IMR-90 (cell line): ENCODE data around the gene REPS2. TPM values are rescaled to one million over a fixed set of nuclear protein-coding genes. Genes with fewer than 3 reads are reported as not detected.

ENCODE experiments used
- ATAC-seq: fragments of 200-7000 bp; cut with Tn5 transposase; 2 replicates; pipeline ENCODE4 v1.9.1; 2020; ENCODE audit warnings: low read depth, mild to moderate bottlenecking, moderate library complexity
- BruUV-seq: library from RNA; stranded (reverse); fragments of 400-500 nt; replicated peaks from 2 replicates; lab custom pipeline; 2021; lab: Mats Ljungman, UMichigan
- CTCF ChIA-PET: fragments of 300-600 bp; formaldehyde crosslinking; extraction: SDS; loops from one replicate; lab custom pipeline; 2021; ENCODE audit warnings: antibody characterized with exemption; lab: Yijun Ruan, JAX
- POLR2A ChIA-PET: fragments of 300-600 bp; sonication (Branson Sonifier 250); formaldehyde crosslinking; loops from one replicate; lab custom pipeline; 2022; ENCODE audit warnings: antibody characterized with exemption; ENCODE audit not compliant: unreplicated experiment; lab: Charles Lee
- DNase-seq: peaks from one replicate; pipeline ENCODE4 v3.0.0; 2013
- H2AFZ ChIP-seq: replicated peaks from 2 replicates; pipeline ENCODE3; 2013; ENCODE audit warnings: low read length, mild to moderate bottlenecking; ENCODE audit not compliant: poor library complexity
- H2AK5ac ChIP-seq: 2 replicates; pipeline ENCODE4 v1.6.1; 2013; ENCODE audit warnings: low read depth, low read length, inconsistent platforms
- H2AK9ac ChIP-seq: replicated peaks from 2 replicates; pipeline ENCODE3; 2013; ENCODE audit warnings: mild to moderate bottlenecking, low read depth, low read length, moderate library complexity; ENCODE audit not compliant: poor library complexity
- H2BK120ac ChIP-seq: 2 replicates; pipeline ENCODE4 v1.6.1; 2013; ENCODE audit warnings: low read depth, low read length, inconsistent platforms
- H2BK15ac ChIP-seq: 3 replicates; pipeline ENCODE4 v1.6.1; 2013; ENCODE audit warnings: low read depth, low read length, inconsistent platforms
- H2BK20ac ChIP-seq: 2 replicates; pipeline ENCODE4 v1.6.1; 2013; ENCODE audit warnings: low read depth, mild to moderate bottlenecking, inconsistent platforms, low read length, moderate library complexity
- H2BK5ac ChIP-seq: 2 replicates; pipeline ENCODE4 v1.6.1; 2013; ENCODE audit warnings: mild to moderate bottlenecking, low read depth, low read length, inconsistent platforms; ENCODE audit not compliant: poor library complexity, severe bottlenecking
- H3K14ac ChIP-seq: replicated peaks from 2 replicates; pipeline ENCODE4 v1.6.1; 2013; ENCODE audit warnings: low read depth, low read length, inconsistent platforms
- H3K18ac ChIP-seq: 2 replicates; pipeline ENCODE4 v1.6.1; 2013; ENCODE audit warnings: low read depth, low read length, control low read depth
- H3K23ac ChIP-seq: 2 replicates; pipeline ENCODE4 v1.6.1; 2013; ENCODE audit warnings: low read depth, low read length, inconsistent platforms
- H3K27ac ChIP-seq: 2 replicates; pipeline ENCODE4 v1.5.1; 2013; ENCODE audit warnings: mild to moderate bottlenecking, control low read depth, low read length; ENCODE audit not compliant: insufficient read depth
- H3K27me3 ChIP-seq: 2 replicates; pipeline ENCODE4 v1.6.1; 2013; ENCODE audit warnings: low read length; ENCODE audit not compliant: control insufficient read depth, insufficient read depth
- H3K36me3 ChIP-seq: 2 replicates; pipeline ENCODE4 v1.6.1; 2013; ENCODE audit warnings: low read length, mixed read lengths; ENCODE audit not compliant: control insufficient read depth, insufficient read depth
- H3K4ac ChIP-seq: 2 replicates; pipeline ENCODE4 v1.6.1; 2013; ENCODE audit warnings: low read depth, low read length, inconsistent platforms
- H3K4me1 ChIP-seq: 2 replicates; pipeline ENCODE4 v1.6.1; 2013; ENCODE audit warnings: low read length, mixed read lengths; ENCODE audit not compliant: control insufficient read depth, insufficient read depth
- H3K4me2 ChIP-seq: 2 replicates; pipeline ENCODE4 v1.6.1; 2013; ENCODE audit warnings: low read depth, mild to moderate bottlenecking, control low read depth, low read length, moderate library complexity
- H3K4me3 ChIP-seq: 2 replicates; pipeline ENCODE4 v1.5.1; 2013; ENCODE audit warnings: low read depth, mild to moderate bottlenecking, control low read depth, low read length, moderate library complexity; ENCODE audit not compliant: insufficient read depth
- H3K56ac ChIP-seq: 2 replicates; pipeline ENCODE4 v1.6.1; 2013; ENCODE audit warnings: low read length, inconsistent platforms; ENCODE audit not compliant: insufficient read depth; ENCODE audit errors: extremely low read depth
- H3K79me1 ChIP-seq, 2 experiments: 2 replicates each; pipeline ENCODE4 v1.6.1; 2013; ENCODE audit warnings: low read length in 2 of 2, inconsistent platforms in 1 of 2, low read depth in 1 of 2
- H3K9ac ChIP-seq: 2 replicates; pipeline ENCODE4 v1.6.1; 2013; ENCODE audit warnings: low read depth, low read length, control low read depth
- H3K9me1 ChIP-seq: 2 replicates; pipeline ENCODE4 v1.6.1; 2013; ENCODE audit warnings: low read length, inconsistent platforms; ENCODE audit not compliant: insufficient read depth
- H3K9me3 ChIP-seq: 2 replicates; pipeline ENCODE4 v1.6.1; 2013; ENCODE audit warnings: low read length; ENCODE audit not compliant: control insufficient read depth, insufficient read depth
- H4K20me1 ChIP-seq: 2 replicates; pipeline ENCODE4 v1.6.1; 2013; ENCODE audit warnings: low read length, inconsistent platforms; ENCODE audit not compliant: insufficient read depth
- H4K5ac ChIP-seq: 2 replicates; pipeline ENCODE4 v1.6.1; 2013; ENCODE audit warnings: mild to moderate bottlenecking, low read depth, low read length, control low read depth
- H4K8ac ChIP-seq, 2 experiments: 2 replicates each; pipeline ENCODE4 v1.6.1; 2013; ENCODE audit warnings: low read depth in 2 of 2, low read length in 2 of 2, control low read depth in 1 of 2, inconsistent platforms in 1 of 2
- H4K91ac ChIP-seq: 2 replicates; pipeline ENCODE4 v1.6.1; 2013; ENCODE audit warnings: low read depth, low read length, inconsistent platforms; ENCODE audit not compliant: insufficient read depth
- BHLHE40 ChIP-seq: fragments of 150-350 bp; IDR thresholded peaks from 2 replicates; pipeline ENCODE4 v1.6.1; 2016; ENCODE audit warnings: mild to moderate bottlenecking, low read depth, low read length
- CEBPB ChIP-seq: IDR thresholded peaks from 2 replicates; pipeline ENCODE4 v1.6.1; 2012; ENCODE audit warnings: low read depth, low read length, improper control_type of control experiment
- CHD1 ChIP-seq: IDR thresholded peaks from 2 replicates; pipeline ENCODE4 v1.6.1; 2012; ENCODE audit warnings: low read depth, low read length, improper control_type of control experiment
- FOS ChIP-seq: fragments of 150-350 bp; IDR thresholded peaks from 2 replicates; pipeline ENCODE4 v1.6.1; 2016; ENCODE audit warnings: low read depth, low read length
- MAFK ChIP-seq: IDR thresholded peaks from 2 replicates; pipeline ENCODE4 v1.6.1; 2012; ENCODE audit warnings: low read depth, low read length, improper control_type of control experiment
- MAZ ChIP-seq: IDR thresholded peaks from 2 replicates; pipeline ENCODE4 v1.6.1; 2012; ENCODE audit warnings: low read depth, mild to moderate bottlenecking, low read length, improper control_type of control experiment, moderate library complexity, borderline replicate concordance
- MXI1 ChIP-seq: IDR thresholded peaks from 2 replicates; pipeline ENCODE4 v1.6.1; 2012; ENCODE audit warnings: low read depth, mild to moderate bottlenecking, low read length, moderate library complexity, borderline replicate concordance
- NFE2L2 ChIP-seq: fragments of 150-350 bp; IDR thresholded peaks from 2 replicates; pipeline ENCODE4 v1.6.1; 2016; ENCODE audit warnings: low read depth, mild to moderate bottlenecking, low read length
- POLR2A ChIP-seq: IDR thresholded peaks from 2 replicates; pipeline ENCODE4 v1.6.1; 2012; ENCODE audit warnings: mild to moderate bottlenecking, low read depth, low read length
- RAD21 ChIP-seq: IDR thresholded peaks from 2 replicates; pipeline ENCODE4 v1.6.1; 2012; ENCODE audit warnings: low read length, improper control_type of control experiment
- RCOR1 ChIP-seq: IDR thresholded peaks from 2 replicates; pipeline ENCODE4 v1.6.1; 2012; ENCODE audit warnings: mild to moderate bottlenecking, low read length, improper control_type of control experiment; ENCODE audit not compliant: insufficient replicate concordance
- RFX5 ChIP-seq: IDR thresholded peaks from 2 replicates; pipeline ENCODE4 v1.8.0; 2012; ENCODE audit warnings: low read depth, mild to moderate bottlenecking, low read length, moderate library complexity
- SMC3 ChIP-seq: fragments of 150-350 bp; IDR thresholded peaks from 2 replicates; pipeline ENCODE4 v1.6.1; 2016; ENCODE audit warnings: low read depth, mild to moderate bottlenecking, antibody characterized with exemption, low read length, moderate library complexity
- WGBS, 2 experiments: methylation state at CpG; one replicate each; pipeline versions ENCODE4 v1.1.5 to v1.1.7; 2013; ENCODE audit warnings: missing lambda C conversion rate in 2 of 2; ENCODE audit not compliant: insufficient read length in 1 of 2; ENCODE audit errors: extremely low coverage in 2 of 2; 5-methylcytosine and 5-hydroxymethylcytosine counted together
- dilution Hi-C: fragments of 300-500 bp; cut with HindIII; formaldehyde crosslinking; loops from one replicate; pipeline ENCODE4 v1.14.3; 2018; ENCODE audit warnings: low sequenced_read_pairs; ENCODE audit not compliant: unreplicated experiment
- in situ Hi-C: fragments of 300-500 bp; cut with MboI; formaldehyde crosslinking; loops from 3 replicates; pipeline ENCODE4 v1.14.3; 2019; ENCODE audit warnings: low sequenced_read_pairs, inconsistent platforms, mixed read lengths
- intact Hi-C: fragments of 100-400 bp; cut with micrococcal nuclease; formaldehyde crosslinking; loops from 2 replicates; pipeline ENCODE4 v1.10.0; 2022
- polyA plus RNA-seq, 3 experiments: library from polyadenylated mRNA; depleted of rRNA; stranded (reverse); fragments of >200 nt; gene quantifications; 2 replicates each; pipeline ENCODE4 v1.2.3, GENCODE V29; 2012; ENCODE audit warnings: low replicate concordance in 1 of 3
- total RNA-seq: library from RNA; depleted of rRNA; stranded (reverse); fragments of >200 nt; gene quantifications from 2 replicates; pipeline ENCODE4 v1.2.3, GENCODE V29; 2012
- TF ChIP-seq, protein P1 (sequence below): fragments of 150-350 bp; IDR thresholded peaks from 2 replicates; pipeline ENCODE4 v1.6.1; 2017; ENCODE audit warnings: mild to moderate bottlenecking, antibody characterized with exemption, low read length, low read depth
- TF ChIP-seq, protein P2 (sequence below): fragments of 150-350 bp; IDR thresholded peaks from 2 replicates; pipeline ENCODE4 v1.6.1; 2016; ENCODE audit warnings: low read depth, mild to moderate bottlenecking, low read length, moderate library complexity, borderline replicate concordance
- TF ChIP-seq, protein P3 (sequence below): conservative IDR thresholded peaks from 2 replicates; pipeline ENCODE4 v1.5.1; 2012; ENCODE audit warnings: mild to moderate bottlenecking, low read depth, low read length, improper control_type of control experiment

Gene REPS2
- total and polyA plus RNA-seq, 2 of the 4 experiments (the other 2 are of a cell fraction) = 0.02 to 0.18 TPM

DNA sequence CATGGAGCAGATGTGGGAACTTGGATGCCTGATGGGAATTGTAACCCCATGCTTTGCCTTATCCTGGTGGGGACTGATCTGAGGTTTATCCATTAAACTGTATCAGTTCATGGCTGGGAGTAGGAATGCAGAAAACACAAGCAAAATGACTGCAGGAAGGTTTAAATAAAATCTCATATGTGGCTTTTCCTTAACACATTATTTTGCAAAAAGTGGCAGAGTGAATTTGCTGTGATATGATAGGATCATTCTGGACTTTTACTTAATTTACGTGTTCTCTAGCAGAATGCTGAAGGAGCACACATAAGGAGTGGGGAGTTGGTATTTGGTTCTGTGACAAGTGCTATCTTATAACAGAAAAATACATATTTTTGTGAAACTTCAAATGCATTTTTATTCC lies 34.8 kb downstream of the REPS2 start:
- no peak for ATAC-seq
- H2AFZ ChIP-seq = no peak overlapping the region
- H3K56ac ChIP-seq = no peak overlapping the region
- intact Hi-C loops (no loop called here), in situ Hi-C loops (no loop called here), dilution Hi-C loops (no loop called here)
- no peak overlapping the region for H3K14ac ChIP-seq
- no peak overlapping the region for H4K5ac ChIP-seq
- no peaks in the 10 kb centered on the region for H3K79me1 ChIP-seq
- ChIA-PET CTCF (no interaction called here), POLR2A (no interaction called here)
- H3K9ac ChIP-seq = no peak overlapping the region
- no peaks in the 10 kb centered on the region for H4K20me1 ChIP-seq
- H2BK15ac ChIP-seq = no peak overlapping the region
- no peak overlapping the region for H2BK20ac ChIP-seq
- no peak for DNase-seq
- H2AK9ac ChIP-seq = no peak overlapping the region
- no peak overlapping the region for H3K23ac ChIP-seq
- H3K36me3 ChIP-seq = no peaks in the 10 kb centered on the region
- BruUV-seq = no TSS peak
- H2AK5ac ChIP-seq = no peak overlapping the region
- H3K4me1 ChIP-seq = no peaks in the 10 kb centered on the region
- H3K27ac ChIP-seq = no peak overlapping the region
- WGBS, 2 experiments = no CpG with 5 or more reads among the region's 1 CpG
- H3K9me3 ChIP-seq = no peaks in the 10 kb centered on the region
- H3K9me1 ChIP-seq = no peaks in the 10 kb centered on the region
- no peak overlapping the region for H3K4me2 ChIP-seq
- H3K27me3 ChIP-seq = peaks cover 7% of the 10 kb centered on the region
- H3K18ac ChIP-seq = no peak overlapping the region
- no peak overlapping the region for H3K4ac ChIP-seq
- no peak overlapping the region for H3K4me3 ChIP-seq
- H4K91ac ChIP-seq = no peak overlapping the region
- TF ChIP-seq, protein P1, sequence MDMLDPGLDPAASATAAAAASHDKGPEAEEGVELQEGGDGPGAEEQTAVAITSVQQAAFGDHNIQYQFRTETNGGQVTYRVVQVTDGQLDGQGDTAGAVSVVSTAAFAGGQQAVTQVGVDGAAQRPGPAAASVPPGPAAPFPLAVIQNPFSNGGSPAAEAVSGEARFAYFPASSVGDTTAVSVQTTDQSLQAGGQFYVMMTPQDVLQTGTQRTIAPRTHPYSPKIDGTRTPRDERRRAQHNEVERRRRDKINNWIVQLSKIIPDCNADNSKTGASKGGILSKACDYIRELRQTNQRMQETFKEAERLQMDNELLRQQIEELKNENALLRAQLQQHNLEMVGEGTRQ = no peak
- no peak for TF ChIP-seq RCOR1
- TF ChIP-seq NFE2L2 = no peak
- no peak for TF ChIP-seq MAZ
- TF ChIP-seq RAD21 = no peak
- no peak for TF ChIP-seq POLR2A
- TF ChIP-seq MAFK = no peak
- TF ChIP-seq FOS = no peak
- no peak for TF ChIP-seq BHLHE40
- TF ChIP-seq MXI1 = no peak
- no peak for TF ChIP-seq CHD1
- no peak for TF ChIP-seq SMC3
- TF ChIP-seq, protein P2, sequence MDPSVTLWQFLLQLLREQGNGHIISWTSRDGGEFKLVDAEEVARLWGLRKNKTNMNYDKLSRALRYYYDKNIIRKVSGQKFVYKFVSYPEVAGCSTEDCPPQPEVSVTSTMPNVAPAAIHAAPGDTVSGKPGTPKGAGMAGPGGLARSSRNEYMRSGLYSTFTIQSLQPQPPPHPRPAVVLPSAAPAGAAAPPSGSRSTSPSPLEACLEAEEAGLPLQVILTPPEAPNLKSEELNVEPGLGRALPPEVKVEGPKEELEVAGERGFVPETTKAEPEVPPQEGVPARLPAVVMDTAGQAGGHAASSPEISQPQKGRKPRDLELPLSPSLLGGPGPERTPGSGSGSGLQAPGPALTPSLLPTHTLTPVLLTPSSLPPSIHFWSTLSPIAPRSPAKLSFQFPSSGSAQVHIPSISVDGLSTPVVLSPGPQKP = no peak
- no peak for TF ChIP-seq CEBPB
- TF ChIP-seq, protein P3, sequence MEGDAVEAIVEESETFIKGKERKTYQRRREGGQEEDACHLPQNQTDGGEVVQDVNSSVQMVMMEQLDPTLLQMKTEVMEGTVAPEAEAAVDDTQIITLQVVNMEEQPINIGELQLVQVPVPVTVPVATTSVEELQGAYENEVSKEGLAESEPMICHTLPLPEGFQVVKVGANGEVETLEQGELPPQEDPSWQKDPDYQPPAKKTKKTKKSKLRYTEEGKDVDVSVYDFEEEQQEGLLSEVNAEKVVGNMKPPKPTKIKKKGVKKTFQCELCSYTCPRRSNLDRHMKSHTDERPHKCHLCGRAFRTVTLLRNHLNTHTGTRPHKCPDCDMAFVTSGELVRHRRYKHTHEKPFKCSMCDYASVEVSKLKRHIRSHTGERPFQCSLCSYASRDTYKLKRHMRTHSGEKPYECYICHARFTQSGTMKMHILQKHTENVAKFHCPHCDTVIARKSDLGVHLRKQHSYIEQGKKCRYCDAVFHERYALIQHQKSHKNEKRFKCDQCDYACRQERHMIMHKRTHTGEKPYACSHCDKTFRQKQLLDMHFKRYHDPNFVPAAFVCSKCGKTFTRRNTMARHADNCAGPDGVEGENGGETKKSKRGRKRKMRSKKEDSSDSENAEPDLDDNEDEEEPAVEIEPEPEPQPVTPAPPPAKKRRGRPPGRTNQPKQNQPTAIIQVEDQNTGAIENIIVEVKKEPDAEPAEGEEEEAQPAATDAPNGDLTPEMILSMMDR = no peak
- TF ChIP-seq RFX5 = no peak
- H4K8ac ChIP-seq = no peak overlapping the region
- no peak overlapping the region for H2BK5ac ChIP-seq
- H2BK120ac ChIP-seq = no peak overlapping the region
